Activated gamma-delta T cell treated with anti-CD3 and anti-CD28 coated beads, Interleukin-2, amount 50 U/mL, for 16 hours (primary cell): Measurements from ENCODE around the gene RETREG2.

ENCODE experiments used
- DNase-seq: peaks from one replicate; pipeline ENCODE4 v3.0.0-alpha.2; 2020; ENCODE audit warnings: low read depth

Gene RETREG2

GRCh38 chr2:219214141-219214540 is 36.1 kb downstream of the RETREG2 start:
- no peak for DNase-seq

- no peak for DNase-seq
Measured at GRCh38 chr2:219214786-219215185, 36.7 kb downstream of the RETREG2 start.

DNA sequence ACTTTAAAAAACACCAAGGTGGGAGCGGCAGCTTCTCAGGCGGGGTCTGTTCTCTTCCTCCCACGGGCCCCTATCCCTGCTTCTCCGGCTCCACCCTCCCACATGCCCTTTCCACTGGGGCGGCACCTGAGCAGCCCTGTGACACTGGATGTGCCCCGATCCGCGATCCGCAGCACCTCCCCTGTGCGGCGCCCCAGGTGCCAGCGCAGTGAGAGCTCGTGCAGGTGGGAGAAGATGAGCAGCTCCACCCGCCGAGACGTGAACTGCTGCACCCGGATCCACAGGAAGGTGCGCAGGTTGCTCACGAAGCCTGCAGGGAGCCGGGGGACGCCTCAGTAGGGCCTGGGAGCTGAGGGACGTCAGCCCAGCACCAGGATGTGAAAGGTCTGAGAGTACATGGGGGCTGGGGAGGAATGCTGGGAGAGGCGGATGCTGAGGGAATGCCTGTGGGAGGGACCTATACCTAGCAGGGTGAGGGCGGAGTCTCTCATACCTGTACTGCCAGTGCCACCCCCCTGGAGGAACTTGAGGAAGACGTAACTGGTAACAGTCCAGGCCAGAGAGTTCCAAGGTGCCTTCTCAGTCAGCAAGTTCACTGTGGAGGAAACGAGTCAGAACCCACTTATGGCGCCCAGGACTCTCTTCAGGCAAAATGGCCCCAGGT is 37.9 kb downstream of the RETREG2 start:
- DNase-seq = no peak

- no peak for DNase-seq
Measured at GRCh38 chr2:219216535-219216915, 38.5 kb downstream of the RETREG2 start.

DNA sequence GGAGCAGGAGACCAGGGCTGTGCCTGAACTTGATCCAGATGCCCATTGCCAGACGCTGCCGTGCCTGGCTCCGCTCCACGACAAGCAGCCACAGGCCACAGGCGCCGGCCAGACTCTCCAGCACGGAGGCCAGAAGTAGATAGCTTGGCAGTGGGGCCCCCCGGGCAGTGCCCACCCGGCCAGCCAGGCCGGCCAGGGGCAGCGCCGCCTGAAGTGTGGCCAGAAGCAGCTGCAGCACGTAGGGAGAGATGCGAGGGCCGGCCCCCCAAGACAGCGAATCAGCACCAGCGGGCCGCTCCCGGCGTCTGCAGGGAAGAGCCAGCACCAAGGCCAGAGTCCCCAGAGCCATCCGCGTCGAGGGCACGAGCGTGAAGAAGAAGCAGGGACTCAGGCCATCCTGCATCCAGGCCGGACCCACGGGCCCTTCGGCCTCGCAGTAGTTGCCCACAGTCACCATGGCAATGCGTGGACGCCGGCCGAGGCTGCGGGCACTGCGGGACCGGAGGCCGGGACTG is 40.2 kb downstream of the RETREG2 start:
- DNase-seq = no peak

GRCh38 chr2:219218732-219219701 is 40.9 kb downstream of the RETREG2 start, which contains the start of gene ABCB6:
Gene ABCB6, minus strand, starts transcription at chr2:219218958. Its CDS starts 285 bp downstream, at chr2:219218673.
- peak; percentile 72 for DNase-seq

GRCh38 chr2:219219784-219220532 is 41.9 kb downstream of the RETREG2 start:
- no peak for DNase-seq

GRCh38 chr2:219220652-219221402 is 42.8 kb downstream of the RETREG2 start:
- no peak for DNase-seq

DNA sequence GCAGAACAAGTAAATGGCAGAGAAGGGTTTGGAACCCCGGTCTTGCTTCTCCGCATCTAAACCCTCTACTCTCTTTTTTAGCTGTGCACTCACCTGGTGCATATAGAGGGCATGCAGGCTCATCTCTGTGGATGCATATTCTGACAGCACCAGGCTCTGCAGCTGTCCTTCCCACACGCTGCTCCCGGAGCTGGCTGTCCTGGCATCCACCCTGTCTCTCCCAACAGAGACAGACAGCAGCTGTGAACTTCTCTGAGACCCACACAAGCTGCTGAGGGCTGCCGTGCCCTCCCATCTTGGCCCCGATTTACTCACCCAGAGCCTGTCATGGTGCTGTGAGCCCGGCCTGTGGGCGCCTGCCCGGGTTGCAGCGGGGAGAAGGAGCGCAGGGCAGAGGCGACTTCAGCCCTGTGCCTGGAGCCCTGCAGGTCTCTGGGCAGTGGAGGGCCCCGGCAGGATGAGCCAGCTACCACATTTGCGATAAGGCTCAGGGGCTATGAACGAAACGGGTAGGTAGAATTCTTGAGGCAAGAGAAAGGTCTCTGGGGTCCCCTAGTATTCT is 44.0 kb downstream of the RETREG2 start:
- no peak for DNase-seq

GRCh38 chr2:219223831-219224610 is 45.9 kb downstream of the RETREG2 start:
- DNase-seq = no peak

DNA sequence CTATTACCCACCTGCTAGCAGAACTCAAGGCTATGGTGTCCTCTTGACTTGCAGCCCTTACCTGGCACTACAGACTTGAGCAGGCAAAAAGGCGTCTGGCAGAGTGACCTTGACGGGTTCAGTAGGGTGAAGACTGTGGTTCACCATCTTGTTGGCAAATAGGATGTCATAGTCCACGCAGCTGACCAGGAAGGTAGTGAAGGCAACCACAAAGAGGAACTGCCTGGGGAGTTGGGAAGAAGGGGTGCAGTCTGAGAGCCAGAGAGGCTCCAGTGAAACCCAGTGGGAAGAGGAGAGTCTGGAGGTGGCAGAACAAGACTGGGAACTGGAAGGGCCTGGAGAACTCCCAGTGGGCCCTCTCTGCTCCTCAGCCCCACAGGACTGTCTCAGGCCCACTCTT is 47.3 kb downstream of the RETREG2 start:
- no peak for DNase-seq

DNA sequence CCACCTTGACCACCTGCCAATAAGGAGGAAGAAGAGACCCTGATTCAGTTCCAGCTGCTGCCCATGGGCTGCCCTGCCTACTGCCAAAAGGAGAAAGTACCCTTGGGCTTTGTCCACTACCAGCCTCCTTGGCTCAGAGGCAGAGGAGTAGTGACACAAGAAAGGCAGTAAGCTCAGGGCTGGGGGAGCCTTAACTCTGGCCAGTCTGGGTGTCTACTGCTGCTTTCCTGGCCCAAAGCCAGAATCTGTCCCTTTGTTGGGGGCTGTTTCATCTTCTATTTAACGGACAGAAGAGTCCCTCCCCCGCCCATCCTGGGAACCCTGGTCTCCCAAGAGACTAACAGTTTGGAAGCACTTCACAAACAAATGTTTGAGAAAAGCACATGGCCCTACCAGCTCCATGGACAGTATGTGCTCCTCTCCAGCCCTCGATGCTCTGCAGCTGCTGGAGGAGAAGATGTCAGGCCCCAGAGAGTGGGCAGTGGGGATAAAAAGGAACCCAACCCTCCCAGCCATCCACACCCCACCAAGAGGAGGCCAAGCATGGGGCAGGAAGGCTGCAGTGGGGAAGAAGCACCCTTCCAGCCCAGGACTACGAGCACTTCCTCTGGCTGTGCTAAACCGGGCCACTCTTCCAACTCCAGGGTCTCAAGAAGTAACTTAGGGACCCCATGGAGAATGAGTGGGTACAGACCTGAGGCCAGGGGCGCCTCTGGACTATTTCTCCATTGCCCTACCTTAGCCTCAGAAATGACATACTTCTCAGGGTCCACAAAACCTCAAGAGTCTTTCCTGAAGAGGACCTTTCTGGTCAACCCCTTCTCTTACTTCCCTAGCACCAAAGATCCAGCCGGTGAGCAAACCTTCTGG is 50.2 kb downstream of the RETREG2 start:
- DNase-seq = no peak

DNA sequence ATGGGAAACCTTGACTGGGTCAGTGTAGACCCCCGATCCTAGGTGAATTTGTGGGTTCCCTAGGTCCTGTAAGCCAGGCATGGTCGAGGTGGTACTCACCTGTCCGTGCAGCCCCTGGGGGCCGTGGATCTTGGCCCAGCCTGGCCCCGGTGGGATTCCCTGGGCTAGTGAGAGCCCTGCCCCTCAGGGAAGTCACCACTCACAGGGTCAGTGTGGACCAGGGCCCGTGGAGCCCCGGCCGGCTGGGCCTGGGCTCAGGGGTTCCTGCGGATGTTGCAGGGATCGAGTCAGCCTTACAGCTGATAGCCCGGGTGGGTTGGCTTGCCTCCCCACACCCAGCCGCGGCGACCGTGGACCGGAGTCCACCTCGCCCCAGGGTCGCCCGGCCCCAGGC is 50.8 kb downstream of the RETREG2 start:
- DNase-seq = no peak

GRCh38 chr2:219229305-219230058 is 51.4 kb downstream of the RETREG2 start, which contains the start of the genes ANKZF1 and ATG9A:
Gene ANKZF1, plus strand, starts transcription at chr2:219229806. Its CDS starts 452 bp downstream, at chr2:219230258.
Gene ATG9A, minus strand, starts transcription at chr2:219229636. Its CDS starts 1,612 bp downstream, at chr2:219228024.
- DNase-seq = peak; percentile 96

GRCh38 chr2:219230059-219230540 is 52.0 kb downstream of the RETREG2 start:
- no peak for DNase-seq

DNA sequence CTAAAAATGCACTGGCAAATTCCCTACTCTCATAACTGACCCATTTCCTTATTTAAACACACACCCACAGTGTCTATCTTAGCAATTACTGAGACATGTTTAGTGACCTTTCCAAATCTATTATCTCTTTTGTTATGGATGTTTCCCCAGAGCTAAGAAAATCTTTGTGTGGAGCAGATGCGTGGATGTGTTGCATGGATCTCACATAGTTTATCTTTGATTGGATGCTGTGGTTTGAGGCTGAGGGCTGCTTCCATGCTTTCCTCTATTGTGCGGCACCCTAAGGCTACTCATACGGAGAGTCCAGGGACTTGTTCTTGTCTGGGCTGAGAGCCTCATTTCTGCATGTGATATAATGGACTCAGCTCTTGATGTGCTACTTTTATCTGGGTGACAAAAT is 56.3 kb downstream of the RETREG2 start:
- DNase-seq = no peak
